Stimulated activated CD8-positive, alpha-beta memory T cell treated with anti-CD3 and anti-CD28 coated beads, Interleukin-12 subunit alpha, Interleukin-12 subunit beta, amount 100 ng/mL, for 1 hour (primary cell): Measurements from ENCODE around the gene OR1L4.

ENCODE experiments used
- DNase-seq: peaks from one replicate; pipeline ENCODE4 v3.0.0-alpha.2; 2020; ENCODE audit warnings: low read depth

The OR1L4 gene

GRCh38 chr9:122723690-122724089 is at the start of gene OR1L4:
Gene OR1L4 (plus strand): TSS chr9:122723990. CDS start chr9:122723990, 0 bp downstream.
- DNase-seq: no peak

- no peak for DNase-seq
These were observed 38.9 kb upstream of the OR1L4 start for GRCh38 chr9:122684851-122685250.

- no peak for DNase-seq
These were observed 28.1 kb upstream of the OR1L4 start for GRCh38 chr9:122695696-122696095.

- DNase-seq: no peak
These were observed 5.8 kb upstream of the OR1L4 start for GRCh38 chr9:122718038-122718437.

GRCh38 chr9:122719218-122719617 is 4.6 kb upstream of the OR1L4 start:
- DNase-seq: no peak

- no peak for DNase-seq
These were observed 18.2 kb downstream of the OR1L4 start, which contains the start of gene OR1L6 for GRCh38 chr9:122742003-122742402. Gene OR1L6 (plus strand): TSS chr9:122742303. CDS start chr9:122749848, 7,545 bp downstream.

- DNase-seq: no peak
These were observed 31.0 kb downstream of the OR1L4 start for GRCh38 chr9:122754825-122755224.

- DNase-seq: no peak
These were observed 44.0 kb downstream of the OR1L4 start for GRCh38 chr9:122767817-122768216.
